ENCODE measurements around the gene RTP4. TPM values are rescaled to one million over a fixed set of nuclear protein-coding genes. Genes with fewer than 3 reads are reported as not detected.

Gene RTP4
- total and polyA plus RNA-seq, 9 of the 15 experiments (the other 6 are each of a cell fraction or from before 2014, with no cell fraction given), result 0.06 to 0.17 TPM; not detected in 7

DNA sequence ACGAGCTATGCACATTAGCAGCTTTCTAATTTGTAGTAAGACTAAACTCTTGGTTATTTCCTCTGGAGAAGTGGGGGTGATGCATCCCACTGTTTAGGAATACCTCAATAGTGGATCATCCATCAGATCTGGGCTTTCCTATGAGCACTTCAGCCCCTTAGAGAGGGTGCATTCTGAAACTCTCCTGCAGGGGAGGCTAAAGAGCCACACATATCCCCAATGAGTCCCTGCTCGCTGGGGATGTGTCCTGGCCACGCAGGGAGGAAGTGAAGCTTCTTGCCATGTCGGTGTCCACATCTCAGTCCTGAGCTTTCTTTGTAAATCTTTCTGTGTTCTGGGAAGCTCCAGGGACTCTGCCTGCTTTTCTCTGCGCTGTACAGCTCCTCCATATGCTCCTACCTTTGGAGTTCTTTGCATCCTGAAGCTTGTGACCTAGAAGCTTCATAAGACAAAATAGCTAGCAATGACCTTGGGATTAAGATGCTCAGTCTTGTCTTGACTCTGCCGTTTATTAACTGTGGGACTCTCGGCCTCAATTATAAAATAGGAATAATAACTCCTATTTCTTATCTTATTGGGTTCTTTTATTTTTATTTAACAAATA lies 48.4 kb upstream of the RTP4 start (continued):
- TF ChIP-seq, protein P1, sequence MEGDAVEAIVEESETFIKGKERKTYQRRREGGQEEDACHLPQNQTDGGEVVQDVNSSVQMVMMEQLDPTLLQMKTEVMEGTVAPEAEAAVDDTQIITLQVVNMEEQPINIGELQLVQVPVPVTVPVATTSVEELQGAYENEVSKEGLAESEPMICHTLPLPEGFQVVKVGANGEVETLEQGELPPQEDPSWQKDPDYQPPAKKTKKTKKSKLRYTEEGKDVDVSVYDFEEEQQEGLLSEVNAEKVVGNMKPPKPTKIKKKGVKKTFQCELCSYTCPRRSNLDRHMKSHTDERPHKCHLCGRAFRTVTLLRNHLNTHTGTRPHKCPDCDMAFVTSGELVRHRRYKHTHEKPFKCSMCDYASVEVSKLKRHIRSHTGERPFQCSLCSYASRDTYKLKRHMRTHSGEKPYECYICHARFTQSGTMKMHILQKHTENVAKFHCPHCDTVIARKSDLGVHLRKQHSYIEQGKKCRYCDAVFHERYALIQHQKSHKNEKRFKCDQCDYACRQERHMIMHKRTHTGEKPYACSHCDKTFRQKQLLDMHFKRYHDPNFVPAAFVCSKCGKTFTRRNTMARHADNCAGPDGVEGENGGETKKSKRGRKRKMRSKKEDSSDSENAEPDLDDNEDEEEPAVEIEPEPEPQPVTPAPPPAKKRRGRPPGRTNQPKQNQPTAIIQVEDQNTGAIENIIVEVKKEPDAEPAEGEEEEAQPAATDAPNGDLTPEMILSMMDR (IDR thresholded peaks at IDR 0.05 in 2 of 3, conservative IDR thresholded peaks at IDR 0.05 in 1 of 3; ENCODE audit: insufficient read depth in 2 of 3, low read depth in 1 of 3, low read length in 3 of 3), result peak; percentile 79 to 86 (median 82)
- 0 out of 2 replicates have a peak, but pooled peaks have one; percentile 5 for TF ChIP-seq JUND (IDR thresholded peaks at IDR 0.05; ENCODE audit: borderline replicate concordance, low read depth, low read length)
- no peak for TF ChIP-seq JUND (tag; IDR thresholded peaks at IDR 0.05; ENCODE audit: borderline replicate concordance, low read depth, low read length)
- TF ChIP-seq, protein P2, sequence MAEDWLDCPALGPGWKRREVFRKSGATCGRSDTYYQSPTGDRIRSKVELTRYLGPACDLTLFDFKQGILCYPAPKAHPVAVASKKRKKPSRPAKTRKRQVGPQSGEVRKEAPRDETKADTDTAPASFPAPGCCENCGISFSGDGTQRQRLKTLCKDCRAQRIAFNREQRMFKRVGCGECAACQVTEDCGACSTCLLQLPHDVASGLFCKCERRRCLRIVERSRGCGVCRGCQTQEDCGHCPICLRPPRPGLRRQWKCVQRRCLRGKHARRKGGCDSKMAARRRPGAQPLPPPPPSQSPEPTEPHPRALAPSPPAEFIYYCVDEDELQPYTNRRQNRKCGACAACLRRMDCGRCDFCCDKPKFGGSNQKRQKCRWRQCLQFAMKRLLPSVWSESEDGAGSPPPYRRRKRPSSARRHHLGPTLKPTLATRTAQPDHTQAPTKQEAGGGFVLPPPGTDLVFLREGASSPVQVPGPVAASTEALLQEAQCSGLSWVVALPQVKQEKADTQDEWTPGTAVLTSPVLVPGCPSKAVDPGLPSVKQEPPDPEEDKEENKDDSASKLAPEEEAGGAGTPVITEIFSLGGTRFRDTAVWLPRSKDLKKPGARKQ (CRISPR knock-in tag; IDR thresholded peaks at IDR 0.05), result no peak
- TF ChIP-seq LCOR (CRISPR knock-in tag; IDR thresholded peaks at IDR 0.05), result no peak
- TF ChIP-seq, protein P3, sequence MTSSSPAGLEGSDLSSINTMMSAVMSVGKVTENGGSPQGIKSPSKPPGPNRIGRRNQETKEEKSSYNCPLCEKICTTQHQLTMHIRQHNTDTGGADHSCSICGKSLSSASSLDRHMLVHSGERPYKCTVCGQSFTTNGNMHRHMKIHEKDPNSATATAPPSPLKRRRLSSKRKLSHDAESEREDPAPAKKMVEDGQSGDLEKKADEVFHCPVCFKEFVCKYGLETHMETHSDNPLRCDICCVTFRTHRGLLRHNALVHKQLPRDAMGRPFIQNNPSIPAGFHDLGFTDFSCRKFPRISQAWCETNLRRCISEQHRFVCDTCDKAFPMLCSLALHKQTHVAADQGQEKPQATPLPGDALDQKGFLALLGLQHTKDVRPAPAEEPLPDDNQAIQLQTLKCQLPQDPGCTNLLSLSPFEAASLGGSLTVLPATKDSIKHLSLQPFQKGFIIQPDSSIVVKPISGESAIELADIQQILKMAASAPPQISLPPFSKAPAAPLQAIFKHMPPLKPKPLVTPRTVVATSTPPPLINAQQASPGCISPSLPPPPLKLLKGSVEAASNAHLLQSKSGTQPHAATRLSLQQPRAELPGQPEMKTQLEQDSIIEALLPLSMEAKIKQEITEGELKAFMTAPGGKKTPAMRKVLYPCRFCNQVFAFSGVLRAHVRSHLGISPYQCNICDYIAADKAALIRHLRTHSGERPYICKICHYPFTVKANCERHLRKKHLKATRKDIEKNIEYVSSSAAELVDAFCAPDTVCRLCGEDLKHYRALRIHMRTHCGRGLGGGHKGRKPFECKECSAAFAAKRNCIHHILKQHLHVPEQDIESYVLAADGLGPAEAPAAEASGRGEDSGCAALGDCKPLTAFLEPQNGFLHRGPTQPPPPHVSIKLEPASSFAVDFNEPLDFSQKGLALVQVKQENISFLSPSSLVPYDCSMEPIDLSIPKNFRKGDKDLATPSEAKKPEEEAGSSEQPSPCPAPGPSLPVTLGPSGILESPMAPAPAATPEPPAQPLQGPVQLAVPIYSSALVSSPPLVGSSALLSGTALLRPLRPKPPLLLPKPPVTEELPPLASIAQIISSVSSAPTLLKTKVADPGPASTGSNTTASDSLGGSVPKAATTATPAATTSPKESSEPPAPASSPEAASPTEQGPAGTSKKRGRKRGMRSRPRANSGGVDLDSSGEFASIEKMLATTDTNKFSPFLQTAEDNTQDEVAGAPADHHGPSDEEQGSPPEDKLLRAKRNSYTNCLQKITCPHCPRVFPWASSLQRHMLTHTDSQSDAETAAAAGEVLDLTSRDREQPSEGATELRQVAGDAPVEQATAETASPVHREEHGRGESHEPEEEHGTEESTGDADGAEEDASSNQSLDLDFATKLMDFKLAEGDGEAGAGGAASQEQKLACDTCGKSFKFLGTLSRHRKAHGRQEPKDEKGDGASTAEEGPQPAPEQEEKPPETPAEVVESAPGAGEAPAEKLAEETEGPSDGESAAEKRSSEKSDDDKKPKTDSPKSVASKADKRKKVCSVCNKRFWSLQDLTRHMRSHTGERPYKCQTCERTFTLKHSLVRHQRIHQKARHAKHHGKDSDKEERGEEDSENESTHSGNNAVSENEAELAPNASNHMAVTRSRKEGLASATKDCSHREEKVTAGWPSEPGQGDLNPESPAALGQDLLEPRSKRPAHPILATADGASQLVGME (CRISPR knock-in tag; IDR thresholded peaks at IDR 0.05), result no peak
- no peak for TF ChIP-seq POLR2AphosphoS2 (IDR thresholded peaks at IDR 0.05; ENCODE audit: low read length)
- TF ChIP-seq, protein P4, sequence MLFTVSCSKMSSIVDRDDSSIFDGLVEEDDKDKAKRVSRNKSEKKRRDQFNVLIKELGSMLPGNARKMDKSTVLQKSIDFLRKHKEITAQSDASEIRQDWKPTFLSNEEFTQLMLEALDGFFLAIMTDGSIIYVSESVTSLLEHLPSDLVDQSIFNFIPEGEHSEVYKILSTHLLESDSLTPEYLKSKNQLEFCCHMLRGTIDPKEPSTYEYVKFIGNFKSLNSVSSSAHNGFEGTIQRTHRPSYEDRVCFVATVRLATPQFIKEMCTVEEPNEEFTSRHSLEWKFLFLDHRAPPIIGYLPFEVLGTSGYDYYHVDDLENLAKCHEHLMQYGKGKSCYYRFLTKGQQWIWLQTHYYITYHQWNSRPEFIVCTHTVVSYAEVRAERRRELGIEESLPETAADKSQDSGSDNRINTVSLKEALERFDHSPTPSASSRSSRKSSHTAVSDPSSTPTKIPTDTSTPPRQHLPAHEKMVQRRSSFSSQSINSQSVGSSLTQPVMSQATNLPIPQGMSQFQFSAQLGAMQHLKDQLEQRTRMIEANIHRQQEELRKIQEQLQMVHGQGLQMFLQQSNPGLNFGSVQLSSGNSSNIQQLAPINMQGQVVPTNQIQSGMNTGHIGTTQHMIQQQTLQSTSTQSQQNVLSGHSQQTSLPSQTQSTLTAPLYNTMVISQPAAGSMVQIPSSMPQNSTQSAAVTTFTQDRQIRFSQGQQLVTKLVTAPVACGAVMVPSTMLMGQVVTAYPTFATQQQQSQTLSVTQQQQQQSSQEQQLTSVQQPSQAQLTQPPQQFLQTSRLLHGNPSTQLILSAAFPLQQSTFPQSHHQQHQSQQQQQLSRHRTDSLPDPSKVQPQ (CRISPR knock-in tag; IDR thresholded peaks at IDR 0.05; ENCODE audit: borderline replicate concordance), result no peak
- no peak for TF ChIP-seq MAFG (tag; conservative IDR thresholded peaks at IDR 0.05)
- no peak for TF ChIP-seq PHF20 (IDR thresholded peaks at IDR 0.05; ENCODE audit: partially characterized antibody)
- no peak for TF ChIP-seq CBFA2T2 (conservative IDR thresholded peaks at IDR 0.05)
- no peak for TF ChIP-seq ZKSCAN1 (IDR thresholded peaks at IDR 0.05; ENCODE audit: low read depth, low read length)
- TF ChIP-seq ZSCAN29 (IDR thresholded peaks at IDR 0.05), result no peak
- no peak for TF ChIP-seq ETV5 (CRISPR knock-in tag; IDR thresholded peaks at IDR 0.05; ENCODE audit: low read depth)
- no peak for TF ChIP-seq TAF15 (IDR thresholded peaks at IDR 0.05; ENCODE audit: low read depth, low read length)
